ENCODE measurements around the gene IL26.

DNA sequence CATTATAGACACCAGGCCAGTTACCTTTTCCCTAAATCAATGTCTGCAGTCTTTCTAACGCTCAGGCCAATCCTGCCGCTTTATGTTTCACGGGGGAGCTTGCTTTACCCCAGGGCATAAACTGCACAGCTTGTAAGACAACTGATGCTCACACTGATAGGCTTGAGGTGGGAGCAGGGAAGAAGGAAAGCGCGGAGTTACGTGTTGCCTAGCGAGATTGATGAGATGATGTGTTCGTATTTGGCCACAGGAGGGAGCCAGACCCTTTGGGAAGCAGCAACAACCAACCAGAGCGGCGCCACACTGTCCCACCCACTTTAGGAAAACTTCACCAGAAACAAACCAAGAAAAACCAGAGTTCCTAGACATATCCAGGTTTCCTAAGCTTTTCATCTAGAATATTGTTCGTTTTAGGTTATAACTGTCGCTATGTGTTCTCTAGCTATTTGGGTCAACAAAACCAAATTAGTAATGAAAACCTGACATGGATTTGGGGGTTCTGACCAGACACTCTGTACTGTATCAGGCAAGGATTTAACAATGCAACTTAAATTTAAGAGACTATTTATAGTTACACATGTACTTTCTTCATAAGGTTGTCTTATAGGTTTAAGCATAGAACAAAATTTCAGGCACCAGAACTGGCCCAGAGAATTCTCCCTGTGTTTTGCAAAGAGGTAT lies 2.4 kb downstream of the IL26 start:
- TF ChIP-seq, protein P1, sequence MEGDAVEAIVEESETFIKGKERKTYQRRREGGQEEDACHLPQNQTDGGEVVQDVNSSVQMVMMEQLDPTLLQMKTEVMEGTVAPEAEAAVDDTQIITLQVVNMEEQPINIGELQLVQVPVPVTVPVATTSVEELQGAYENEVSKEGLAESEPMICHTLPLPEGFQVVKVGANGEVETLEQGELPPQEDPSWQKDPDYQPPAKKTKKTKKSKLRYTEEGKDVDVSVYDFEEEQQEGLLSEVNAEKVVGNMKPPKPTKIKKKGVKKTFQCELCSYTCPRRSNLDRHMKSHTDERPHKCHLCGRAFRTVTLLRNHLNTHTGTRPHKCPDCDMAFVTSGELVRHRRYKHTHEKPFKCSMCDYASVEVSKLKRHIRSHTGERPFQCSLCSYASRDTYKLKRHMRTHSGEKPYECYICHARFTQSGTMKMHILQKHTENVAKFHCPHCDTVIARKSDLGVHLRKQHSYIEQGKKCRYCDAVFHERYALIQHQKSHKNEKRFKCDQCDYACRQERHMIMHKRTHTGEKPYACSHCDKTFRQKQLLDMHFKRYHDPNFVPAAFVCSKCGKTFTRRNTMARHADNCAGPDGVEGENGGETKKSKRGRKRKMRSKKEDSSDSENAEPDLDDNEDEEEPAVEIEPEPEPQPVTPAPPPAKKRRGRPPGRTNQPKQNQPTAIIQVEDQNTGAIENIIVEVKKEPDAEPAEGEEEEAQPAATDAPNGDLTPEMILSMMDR (IDR thresholded peaks at IDR 0.05; ENCODE audit: insufficient read depth, low read depth, low read length): peak; percentile 88
- TF ChIP-seq EZH2 (IDR thresholded peaks at IDR 0.05; ENCODE audit: insufficient read depth, low read length): no peak
